ENCODE measurements around the gene TBX4. TPM values are rescaled to one million over a fixed set of nuclear protein-coding genes. Genes with fewer than 3 reads are reported as not detected.
"Not testable (repeated sequence)": the region's sequence is repeated elsewhere in the genome, so short reads cannot be mapped to it uniquely, and the experiment has no call there.

TBX4 gene
- total RNA-seq, 4 donors from 2014 or later = 0.54 TPM; not detected in 3

- Histone ChIP-seq H3K9me3 (no peaks in the 10 kb centered on the region), H3K4me3 (replicated peaks in 1 of 3) (no peak overlapping the region), H3K4me1 (no peaks in the 10 kb centered on the region), H3K36me3 (no peaks in the 10 kb centered on the region), H3K27me3 (no peaks in the 10 kb centered on the region), H3K27ac (no peak overlapping the region)
- WGBS, 2 donors = 81 to 83% methylated on average over 4 of the region's 4 CpGs
- intact Hi-C loops (cut with DNase I) = no loop called here
- TF ChIP-seq, protein P1, sequence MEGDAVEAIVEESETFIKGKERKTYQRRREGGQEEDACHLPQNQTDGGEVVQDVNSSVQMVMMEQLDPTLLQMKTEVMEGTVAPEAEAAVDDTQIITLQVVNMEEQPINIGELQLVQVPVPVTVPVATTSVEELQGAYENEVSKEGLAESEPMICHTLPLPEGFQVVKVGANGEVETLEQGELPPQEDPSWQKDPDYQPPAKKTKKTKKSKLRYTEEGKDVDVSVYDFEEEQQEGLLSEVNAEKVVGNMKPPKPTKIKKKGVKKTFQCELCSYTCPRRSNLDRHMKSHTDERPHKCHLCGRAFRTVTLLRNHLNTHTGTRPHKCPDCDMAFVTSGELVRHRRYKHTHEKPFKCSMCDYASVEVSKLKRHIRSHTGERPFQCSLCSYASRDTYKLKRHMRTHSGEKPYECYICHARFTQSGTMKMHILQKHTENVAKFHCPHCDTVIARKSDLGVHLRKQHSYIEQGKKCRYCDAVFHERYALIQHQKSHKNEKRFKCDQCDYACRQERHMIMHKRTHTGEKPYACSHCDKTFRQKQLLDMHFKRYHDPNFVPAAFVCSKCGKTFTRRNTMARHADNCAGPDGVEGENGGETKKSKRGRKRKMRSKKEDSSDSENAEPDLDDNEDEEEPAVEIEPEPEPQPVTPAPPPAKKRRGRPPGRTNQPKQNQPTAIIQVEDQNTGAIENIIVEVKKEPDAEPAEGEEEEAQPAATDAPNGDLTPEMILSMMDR (IDR thresholded peaks at IDR 0.05) = no peak
- no peak for TF ChIP-seq POLR2A (IDR thresholded peaks at IDR 0.05)
- no peak for DNase-seq
Observed at GRCh38 chr17:61431594-61432311, 20.5 kb upstream of the TBX4 start.

GRCh38 chr17:61436273-61436672 is 15.9 kb upstream of the TBX4 start:
- H3K9me3 ChIP-seq = no peaks in the 10 kb centered on the region
- H3K36me3 ChIP-seq = no peaks in the 10 kb centered on the region
- no peak overlapping the region for H3K27ac ChIP-seq
- H3K4me3 ChIP-seq (replicated peaks in 1 of 3) = no peak overlapping the region
- DNase-seq = no peak
- TF ChIP-seq POLR2A (IDR thresholded peaks at IDR 0.05) = no peak
- TF ChIP-seq, protein P1 (IDR thresholded peaks at IDR 0.05) = no peak
- intact Hi-C loops (cut with DNase I) = no loop called here
- H3K27me3 ChIP-seq = no peaks in the 10 kb centered on the region
- no peaks in the 10 kb centered on the region for H3K4me1 ChIP-seq

DNA sequence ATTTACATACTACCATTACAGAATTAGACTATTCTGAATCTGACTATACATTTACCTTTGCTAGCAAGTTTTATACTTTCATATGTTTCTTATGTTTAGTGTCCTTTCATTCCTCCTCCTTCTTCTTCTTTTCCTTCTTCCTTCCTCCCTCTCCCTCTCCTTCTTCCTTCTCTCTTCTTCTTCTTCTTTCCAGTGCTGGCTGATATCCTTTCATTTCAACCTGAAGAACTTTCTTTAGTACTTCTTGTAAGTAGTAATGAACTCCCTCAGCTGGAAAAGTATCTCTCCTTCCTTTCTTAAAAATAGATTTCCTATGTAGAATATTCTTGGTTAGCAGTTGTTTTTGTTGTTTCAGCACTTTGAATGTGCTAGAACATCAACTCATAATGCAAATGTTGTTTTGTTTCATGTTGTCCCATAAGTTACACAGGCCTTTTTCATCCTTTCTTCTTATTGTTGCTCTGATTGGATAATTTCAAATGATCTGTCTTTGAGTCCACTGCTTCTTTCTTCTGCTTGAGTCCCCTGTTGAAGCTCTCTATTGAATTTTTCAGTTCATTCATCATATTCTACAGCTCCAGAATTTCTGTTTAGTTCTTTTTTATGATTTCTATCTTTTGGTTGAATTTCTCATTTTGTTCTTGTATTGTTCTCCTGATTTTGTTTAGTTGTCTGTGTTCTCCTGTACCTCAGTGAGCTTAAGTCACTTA is 15.1 kb upstream of the TBX4 start:
- H3K27ac ChIP-seq = no peak overlapping the region
- H3K9me3 ChIP-seq = no peaks in the 10 kb centered on the region
- no peak for DNase-seq
- H3K27me3 ChIP-seq = no peaks in the 10 kb centered on the region
- H3K36me3 ChIP-seq = no peaks in the 10 kb centered on the region
- intact Hi-C loops (cut with DNase I) = no loop called here
- TF ChIP-seq, protein P1 (IDR thresholded peaks at IDR 0.05) = no peak
- no peak for TF ChIP-seq POLR2A (IDR thresholded peaks at IDR 0.05)
- H3K4me3 ChIP-seq (replicated peaks in 1 of 3) = no peak overlapping the region
- H3K4me1 ChIP-seq = no peaks in the 10 kb centered on the region

DNA sequence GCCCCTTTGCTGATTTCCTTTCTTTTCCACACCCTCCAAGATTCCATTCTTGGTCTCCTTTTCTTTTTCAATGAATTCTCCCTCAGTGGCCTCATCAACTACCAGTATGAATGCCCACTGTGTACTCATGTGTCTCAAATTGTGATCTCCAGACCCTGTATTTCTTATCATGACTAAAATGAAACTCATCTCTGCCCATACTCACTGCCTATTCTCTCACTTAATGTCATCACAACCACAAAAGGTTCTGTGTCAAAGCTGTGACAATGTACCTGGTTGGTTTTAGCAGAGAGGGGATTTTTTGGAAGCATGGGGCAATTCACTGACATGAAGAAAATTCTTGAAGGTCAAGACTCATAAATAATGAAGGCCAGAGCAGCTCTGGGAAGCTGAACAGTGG is 11.5 kb upstream of the TBX4 start:
- Histone ChIP-seq H3K4me1 (no peaks in the 10 kb centered on the region), H3K9me3 (no peaks in the 10 kb centered on the region), H3K4me3 (replicated peaks in 1 of 3) (no peak overlapping the region), H3K36me3 (no peaks in the 10 kb centered on the region), H3K27me3 (no peaks in the 10 kb centered on the region), H3K27ac (no peak overlapping the region)
- TF ChIP-seq, protein P1 (IDR thresholded peaks at IDR 0.05) = no peak
- no peak for TF ChIP-seq POLR2A (IDR thresholded peaks at IDR 0.05)
- DNase-seq = no peak
- intact Hi-C loops (cut with DNase I) = no loop called here

DNA sequence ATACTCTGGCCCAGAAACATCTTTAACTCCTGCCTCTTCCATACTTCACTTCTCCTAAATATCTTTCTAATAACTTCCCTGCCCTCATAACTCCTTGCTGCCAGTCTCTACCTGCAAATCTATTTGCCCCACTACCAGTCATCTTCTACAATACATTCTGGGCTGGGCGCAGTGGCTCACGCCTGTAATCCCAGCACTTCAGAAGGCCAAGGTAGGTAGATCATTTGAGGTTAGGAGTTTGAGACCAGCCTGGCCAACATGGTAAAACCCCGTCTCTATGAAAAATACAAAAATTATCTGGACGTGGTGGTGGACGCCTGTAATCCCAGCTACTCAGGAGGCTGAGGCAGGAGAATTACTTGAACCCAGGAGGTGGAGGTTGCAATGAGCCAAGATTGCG is 10.7 kb upstream of the TBX4 start:
- H3K4me3 ChIP-seq (replicated peaks in 1 of 3); H3K4me1 ChIP-seq; H3K27me3 ChIP-seq; intact Hi-C loops (cut with DNase I); DNase-seq; H3K36me3 ChIP-seq; H3K27ac ChIP-seq; H3K9me3 ChIP-seq: not testable (repeated sequence)
- 93 to 96% methylated on average over 6 of the region's 6 CpGs for WGBS, 2 donors

Measured in thyroid gland (tissue), 4 donors.